ENCODE results near the gene LRRC71.

LRRC71 gene

DNA sequence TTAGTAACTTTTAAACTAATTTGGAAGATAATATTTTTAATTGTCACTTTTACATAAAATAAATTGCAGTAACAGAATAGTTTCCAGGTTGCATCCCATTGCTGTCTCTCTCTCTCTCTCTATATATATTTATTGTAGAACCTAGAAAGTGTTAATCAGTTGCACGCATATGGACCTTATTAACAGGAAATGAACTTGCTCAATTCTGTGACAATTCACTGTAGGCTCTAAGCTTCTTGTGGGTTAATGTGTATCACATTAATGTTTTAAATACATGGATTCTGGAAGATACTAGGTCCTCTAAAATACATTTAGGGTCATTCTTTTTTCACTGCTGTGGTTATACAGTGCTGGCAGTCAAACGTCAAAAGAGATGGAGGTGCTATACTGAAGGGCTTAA lies 33.1 kb downstream of the LRRC71 start:
- DNase-seq, result no peak

DNA sequence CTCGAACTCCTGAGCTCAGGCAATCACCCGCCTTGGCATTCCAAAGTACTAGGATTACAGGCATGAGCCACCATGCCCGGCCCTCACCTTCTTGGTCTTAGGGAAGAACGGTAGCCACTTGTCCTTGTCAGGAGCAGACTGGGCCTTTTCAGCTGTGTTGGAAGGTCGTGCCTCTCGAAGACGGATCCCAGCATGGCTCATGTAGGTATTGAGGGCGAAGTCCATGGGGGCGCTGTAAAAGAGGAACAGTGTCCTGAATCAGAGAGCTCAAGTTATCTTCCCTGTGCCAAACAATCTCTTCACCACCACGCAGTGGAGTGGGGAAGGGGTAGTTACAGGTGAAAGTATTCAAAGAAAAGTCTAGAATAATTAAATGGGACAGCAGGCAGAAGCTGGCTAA lies 35.9 kb downstream of the LRRC71 start:
- DNase-seq, result no peak

DNA sequence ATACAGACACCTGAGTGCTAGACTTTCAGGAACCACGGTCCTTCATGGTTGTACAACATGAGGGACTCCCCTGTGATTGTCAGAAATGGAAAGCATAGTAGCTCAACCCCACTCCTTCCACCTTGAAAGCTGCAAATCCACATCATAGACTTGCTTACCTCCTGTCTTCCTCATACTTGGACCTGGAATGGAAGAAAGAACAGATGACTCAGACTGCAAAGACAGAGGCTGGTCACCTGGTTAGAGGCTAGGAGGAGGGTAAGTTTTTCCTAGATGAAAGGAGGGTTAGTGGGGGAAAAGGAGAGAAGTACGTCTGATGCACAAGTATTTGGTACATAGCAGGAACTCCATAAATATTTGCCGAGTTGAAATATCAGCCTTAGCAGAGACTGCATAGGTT lies 37.2 kb downstream of the LRRC71 start:
- DNase-seq, result no peak

DNA sequence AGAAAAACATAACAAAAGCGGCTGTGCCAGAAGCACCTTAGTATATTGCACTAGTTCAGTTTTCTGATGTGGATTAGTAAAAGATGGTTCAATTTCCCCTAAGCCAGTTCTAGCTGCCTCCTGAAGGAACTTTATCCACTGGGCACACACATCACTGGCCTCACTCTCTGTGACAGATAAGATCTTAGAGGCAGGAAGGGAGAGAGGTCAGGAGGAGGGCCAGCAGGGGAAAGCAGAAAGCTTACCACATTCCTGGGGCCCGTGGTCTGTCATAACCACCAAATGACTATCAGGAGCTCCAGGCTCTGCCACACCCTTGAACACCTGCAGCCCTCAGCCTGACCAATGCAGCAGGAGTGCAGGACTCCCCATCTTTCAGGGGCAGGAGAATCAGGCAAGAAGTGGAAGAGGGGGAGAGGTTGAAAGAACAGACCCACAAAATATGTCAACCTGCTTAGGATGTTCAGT lies 37.8 kb downstream of the LRRC71 start:
- no peak for DNase-seq

DNA sequence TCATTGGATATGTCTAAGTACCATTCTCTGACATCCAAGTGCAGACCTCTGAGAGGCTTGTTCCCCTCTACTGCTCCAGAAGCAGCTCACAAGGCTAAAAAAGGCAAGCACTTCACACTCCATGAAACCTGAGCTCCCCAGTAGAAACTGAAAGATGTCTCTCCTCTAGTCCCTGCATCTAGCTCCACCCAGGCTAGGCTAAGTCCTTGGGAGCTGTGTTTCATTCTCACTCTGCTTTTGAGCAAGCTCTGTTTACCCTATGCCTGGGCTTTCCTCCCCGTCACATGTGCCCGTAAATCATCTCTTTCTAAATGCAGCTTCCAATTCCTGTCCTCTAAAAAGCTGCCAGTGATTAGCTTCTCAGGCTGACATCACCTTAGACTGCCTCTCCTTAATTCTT lies 39.0 kb downstream of the LRRC71 start:
- DNase-seq, result no peak

DNA sequence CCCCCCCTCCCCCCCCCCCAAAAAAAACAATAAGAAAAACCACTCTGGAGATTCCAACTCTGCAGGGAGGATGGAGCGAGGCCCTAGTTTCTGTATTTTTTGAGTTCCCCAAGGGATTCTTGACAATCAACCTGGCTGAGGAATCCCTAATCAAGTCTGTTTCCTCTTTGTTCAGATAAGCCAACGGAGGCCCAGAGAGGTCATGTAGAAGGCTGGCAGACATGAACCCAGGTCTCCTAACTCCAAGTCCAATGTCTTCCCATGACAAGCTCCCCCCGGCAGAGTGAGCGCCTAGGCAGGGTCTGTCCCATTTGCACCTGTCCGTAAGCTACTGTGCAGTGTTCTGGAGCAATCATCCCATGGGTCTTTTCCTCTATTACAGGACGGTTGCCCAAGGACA lies 39.5 kb downstream of the LRRC71 start:
- DNase-seq, result no peak

DNA sequence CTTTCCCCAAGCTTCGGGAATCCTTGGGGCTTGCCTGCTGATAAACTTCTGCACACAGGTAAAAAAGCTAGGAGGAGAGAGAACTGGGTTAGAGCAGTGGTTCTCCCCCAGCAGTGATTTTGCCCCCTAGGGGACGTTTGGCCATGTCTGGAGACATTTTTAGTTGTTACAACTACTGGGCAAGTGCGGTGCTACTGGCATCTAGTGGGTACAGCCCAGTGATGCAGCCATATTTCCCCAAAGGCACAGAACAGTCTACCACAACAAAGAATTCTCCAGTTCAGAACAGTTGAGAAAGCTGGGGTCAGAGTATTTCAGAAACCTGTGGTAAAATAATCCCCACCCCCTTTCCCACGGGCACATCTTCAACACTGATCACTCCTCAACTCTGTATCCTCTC lies 41.3 kb downstream of the LRRC71 start:
- DNase-seq, result no peak

DNA sequence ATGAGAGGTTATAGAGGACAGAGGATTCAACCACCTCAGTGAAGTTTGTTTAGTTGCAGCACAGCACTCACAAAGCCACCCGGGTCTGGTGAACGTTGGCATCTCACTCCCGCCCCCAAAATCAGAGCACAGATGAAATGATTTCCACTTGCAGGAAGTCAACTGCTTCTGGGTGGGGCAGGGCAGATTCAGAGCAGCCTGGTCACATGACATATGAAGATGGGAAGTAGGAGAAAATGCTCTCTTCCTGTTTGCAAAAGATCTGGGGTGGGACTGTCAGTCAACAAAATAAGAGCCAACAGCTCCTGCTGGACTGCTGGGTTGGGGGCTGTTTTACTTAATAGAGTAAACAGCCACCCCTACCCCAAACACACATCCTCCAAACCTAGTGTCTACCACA lies 43.2 kb downstream of the LRRC71 start:
- DNase-seq, result no peak

DNA sequence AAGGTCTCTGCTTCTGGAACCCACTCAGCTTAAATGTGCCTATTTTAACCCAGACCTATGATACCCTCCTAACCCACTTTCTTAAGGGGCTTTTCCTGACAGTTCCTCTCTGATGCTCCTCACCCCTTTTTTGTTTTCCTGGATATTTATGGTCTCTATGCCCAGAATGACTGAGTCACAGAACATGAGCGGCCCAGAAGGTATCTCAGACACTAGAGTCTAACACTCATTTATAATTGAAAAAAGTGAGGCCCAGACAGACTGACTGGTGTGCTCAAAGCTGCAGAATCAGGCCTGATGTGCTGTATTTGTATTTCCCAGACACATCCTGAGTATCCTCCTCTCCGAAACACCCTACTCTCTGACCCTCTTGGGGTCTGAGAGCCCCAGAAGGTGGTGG lies 44.0 kb downstream of the LRRC71 start:
- no peak for DNase-seq

DNA sequence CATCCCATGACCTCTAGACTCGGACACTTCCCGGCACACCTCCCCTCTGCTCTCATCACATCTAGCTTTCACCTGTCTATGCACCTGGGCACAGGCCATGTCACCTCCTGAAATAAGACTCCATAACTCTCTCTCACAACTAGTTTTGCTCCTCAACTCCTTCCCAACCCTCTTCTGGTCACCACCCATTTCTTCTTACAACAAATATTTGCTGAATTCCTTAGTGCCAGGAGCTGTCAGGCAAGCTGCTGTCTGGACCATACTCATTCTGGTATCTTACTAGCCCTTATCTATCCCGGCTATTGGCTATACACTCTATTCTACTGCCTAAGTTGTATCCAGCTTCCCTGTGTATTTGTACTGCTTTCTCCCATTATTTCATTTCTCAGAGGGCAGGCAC lies 49.1 kb downstream of the LRRC71 start:
- DNase-seq, result no peak

DNA sequence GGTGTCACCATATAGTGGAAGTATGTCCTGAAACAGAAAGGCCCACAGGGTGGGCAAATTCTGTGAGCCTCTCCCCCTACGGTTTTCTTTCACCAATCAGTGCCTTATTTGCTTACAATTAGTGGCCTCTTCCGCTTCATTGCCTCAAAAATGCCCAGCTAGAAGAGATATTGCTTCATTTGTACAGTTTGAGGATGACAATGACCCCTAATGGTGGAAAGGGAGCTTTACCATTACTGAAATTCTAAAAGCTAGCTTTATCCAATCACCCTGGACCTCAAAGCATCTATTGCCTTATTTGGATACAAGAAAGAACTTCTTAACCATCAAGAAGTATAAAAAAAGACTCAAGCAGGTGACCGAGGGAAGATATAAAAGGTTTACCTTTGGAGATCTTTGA lies 49.6 kb downstream of the LRRC71 start:
- no peak for DNase-seq

DNA sequence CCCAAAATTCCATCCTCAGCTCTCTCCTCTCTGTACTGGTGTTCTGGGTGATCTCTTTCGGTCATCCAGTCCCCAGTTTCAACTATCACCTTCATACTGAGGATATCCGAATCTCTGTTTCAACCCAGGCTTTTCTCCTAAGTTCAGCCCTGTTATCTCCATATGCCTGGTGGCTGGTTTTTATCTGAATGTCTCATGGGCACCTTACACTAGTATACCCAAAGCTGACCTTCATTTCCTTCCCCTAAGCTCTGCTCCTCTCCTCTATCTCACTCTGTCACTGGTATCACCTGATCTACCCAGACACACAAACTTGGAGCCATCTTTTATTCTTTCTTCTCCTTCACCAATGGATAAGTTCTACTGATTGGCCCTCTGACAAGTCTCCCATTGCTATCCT lies 53.0 kb downstream of the LRRC71 start:
- no peak for DNase-seq

DNA sequence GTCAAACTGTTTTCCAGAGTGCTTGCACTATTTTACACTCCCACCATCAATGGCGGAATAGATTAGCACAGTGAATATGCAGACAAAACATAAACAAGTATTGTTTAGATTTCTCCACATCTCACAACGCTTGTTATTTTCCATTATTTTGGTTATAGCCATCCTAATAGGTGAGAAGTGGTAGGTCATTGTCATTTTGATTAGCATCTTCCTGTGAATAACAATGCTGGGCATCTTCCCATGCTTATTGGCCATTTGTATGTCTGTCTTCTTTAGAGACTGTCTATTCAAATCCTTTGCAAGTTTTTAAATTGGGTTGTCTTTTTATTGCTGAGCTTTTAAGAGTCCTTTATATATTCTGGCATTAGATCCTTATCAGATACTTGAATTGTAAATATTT lies 54.7 kb downstream of the LRRC71 start:
- no peak for DNase-seq

DNA sequence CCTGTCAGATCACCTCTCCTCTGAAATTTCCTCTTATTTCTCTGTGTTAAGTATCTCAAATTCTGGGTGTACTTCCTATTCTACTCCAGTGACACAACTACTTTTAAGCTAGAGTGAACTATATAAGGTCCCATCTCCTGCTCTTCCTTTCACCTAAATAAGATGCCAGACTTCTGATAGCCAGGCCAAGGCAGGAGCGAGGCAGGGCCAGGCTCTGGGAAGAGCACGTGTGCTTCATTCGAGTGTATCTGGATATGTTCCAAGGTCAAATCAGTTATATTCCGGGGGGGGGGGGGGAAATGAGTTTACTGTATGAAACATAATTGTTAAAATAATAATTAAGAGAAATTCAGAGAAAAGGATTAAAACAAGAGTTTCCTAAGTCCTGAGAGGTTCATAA lies 60.1 kb downstream of the LRRC71 start:
- no peak for DNase-seq
